ENCODE data around the gene CRLF1.

CRLF1 gene

DNA sequence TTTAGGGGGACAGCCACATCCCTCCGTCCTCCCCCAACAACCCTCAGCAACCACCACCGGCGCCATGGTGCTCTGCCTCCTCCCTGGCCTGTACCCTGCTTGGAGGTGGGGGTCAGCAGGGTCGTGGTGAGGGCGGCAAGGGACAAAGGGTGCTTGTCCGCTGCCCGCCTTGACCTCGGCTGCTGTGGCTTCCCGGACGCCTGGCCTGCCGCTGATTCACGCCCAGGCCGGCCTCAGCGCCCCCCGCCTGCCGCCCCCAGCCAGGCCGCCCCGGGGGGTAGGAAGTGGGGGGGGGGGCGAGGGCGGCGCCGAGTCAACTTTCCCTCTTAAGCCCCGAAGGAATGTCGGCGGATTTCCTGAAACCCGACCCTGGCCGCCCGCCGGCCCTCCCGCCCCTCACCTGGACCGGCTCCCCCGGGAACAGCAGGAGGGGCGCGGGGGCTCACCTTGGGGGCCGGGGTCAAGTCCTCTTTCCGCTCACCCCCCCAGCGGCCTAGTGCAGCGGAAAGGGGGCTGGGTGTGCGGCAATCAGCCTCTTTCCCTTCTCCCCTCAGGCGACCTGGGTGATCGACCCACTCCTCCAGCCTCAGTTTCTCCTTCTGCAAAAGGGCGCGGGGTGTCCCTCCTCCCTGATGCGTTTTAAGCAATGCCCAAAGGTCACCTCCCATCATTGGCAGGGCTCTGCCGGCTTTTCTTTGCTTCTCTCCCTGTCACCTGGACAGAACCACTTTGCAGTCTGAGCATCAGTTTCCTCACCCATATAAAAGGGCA, 4.1 kb upstream of the CRLF1 start:
- TF ChIP-seq REST (IDR thresholded peaks at IDR 0.05; ENCODE audit: insufficient read depth in 1 of 2, low read depth in 2 of 2, low read length in 2 of 2): no peak
- no peak for TF ChIP-seq TAF1 (IDR thresholded peaks at IDR 0.05; ENCODE audit: borderline replicate concordance, insufficient read depth, low read length)
- no peak for TF ChIP-seq POLR2AphosphoS5 (IDR thresholded peaks at IDR 0.05; ENCODE audit: low read depth, low read length)
- TF ChIP-seq FOXP2 (optimal IDR thresholded peaks at IDR 0.05; ENCODE audit: borderline replicate concordance, extremely low read depth, extremely low read length, insufficient read depth): no peak
- no peak for TF ChIP-seq SIN3A (IDR thresholded peaks at IDR 0.05; ENCODE audit: borderline replicate concordance, insufficient read depth, low read length)

GRCh38 chr19:18610245-18610555, 3.6 kb upstream of the CRLF1 start:
- no peak for TF ChIP-seq TAF1 (IDR thresholded peaks at IDR 0.05; ENCODE audit: borderline replicate concordance, insufficient read depth, low read length)
- no peak for TF ChIP-seq REST (IDR thresholded peaks at IDR 0.05; ENCODE audit: insufficient read depth in 1 of 2, low read depth in 2 of 2, low read length in 2 of 2)
- TF ChIP-seq FOXP2 (optimal IDR thresholded peaks at IDR 0.05; ENCODE audit: borderline replicate concordance, extremely low read depth, extremely low read length, insufficient read depth): no peak
- no peak for TF ChIP-seq SIN3A (IDR thresholded peaks at IDR 0.05; ENCODE audit: borderline replicate concordance, insufficient read depth, low read length)
- no peak for TF ChIP-seq POLR2AphosphoS5 (IDR thresholded peaks at IDR 0.05; ENCODE audit: low read depth, low read length)

GRCh38 chr19:18609717-18610051, 3.1 kb upstream of the CRLF1 start:
- TF ChIP-seq REST (IDR thresholded peaks at IDR 0.05; ENCODE audit: insufficient read depth in 1 of 2, low read depth in 2 of 2, low read length in 2 of 2) (no peak), POLR2AphosphoS5 (IDR thresholded peaks at IDR 0.05; ENCODE audit: low read depth, low read length) (no peak), FOXP2 (optimal IDR thresholded peaks at IDR 0.05; ENCODE audit: borderline replicate concordance, extremely low read depth, extremely low read length, insufficient read depth) (no peak), TAF1 (IDR thresholded peaks at IDR 0.05; ENCODE audit: borderline replicate concordance, insufficient read depth, low read length) (no peak), SIN3A (IDR thresholded peaks at IDR 0.05; ENCODE audit: borderline replicate concordance, insufficient read depth, low read length) (no peak)

- TF ChIP-seq FOXP2 (optimal IDR thresholded peaks at IDR 0.05; ENCODE audit: borderline replicate concordance, extremely low read depth, extremely low read length, insufficient read depth): no peak
- no peak for TF ChIP-seq TAF1 (IDR thresholded peaks at IDR 0.05; ENCODE audit: borderline replicate concordance, insufficient read depth, low read length)
- TF ChIP-seq POLR2AphosphoS5 (IDR thresholded peaks at IDR 0.05; ENCODE audit: low read depth, low read length): no peak
- no peak for TF ChIP-seq REST (IDR thresholded peaks at IDR 0.05; ENCODE audit: insufficient read depth in 1 of 2, low read depth in 2 of 2, low read length in 2 of 2)
- TF ChIP-seq SIN3A (IDR thresholded peaks at IDR 0.05; ENCODE audit: borderline replicate concordance, insufficient read depth, low read length): no peak
Measured at GRCh38 chr19:18608805-18609716, 2.5 kb upstream of the CRLF1 start.

Data from PFSK-1 (cell line).